ENCODE measurements around the gene KNSTRN.

Gene KNSTRN

DNA sequence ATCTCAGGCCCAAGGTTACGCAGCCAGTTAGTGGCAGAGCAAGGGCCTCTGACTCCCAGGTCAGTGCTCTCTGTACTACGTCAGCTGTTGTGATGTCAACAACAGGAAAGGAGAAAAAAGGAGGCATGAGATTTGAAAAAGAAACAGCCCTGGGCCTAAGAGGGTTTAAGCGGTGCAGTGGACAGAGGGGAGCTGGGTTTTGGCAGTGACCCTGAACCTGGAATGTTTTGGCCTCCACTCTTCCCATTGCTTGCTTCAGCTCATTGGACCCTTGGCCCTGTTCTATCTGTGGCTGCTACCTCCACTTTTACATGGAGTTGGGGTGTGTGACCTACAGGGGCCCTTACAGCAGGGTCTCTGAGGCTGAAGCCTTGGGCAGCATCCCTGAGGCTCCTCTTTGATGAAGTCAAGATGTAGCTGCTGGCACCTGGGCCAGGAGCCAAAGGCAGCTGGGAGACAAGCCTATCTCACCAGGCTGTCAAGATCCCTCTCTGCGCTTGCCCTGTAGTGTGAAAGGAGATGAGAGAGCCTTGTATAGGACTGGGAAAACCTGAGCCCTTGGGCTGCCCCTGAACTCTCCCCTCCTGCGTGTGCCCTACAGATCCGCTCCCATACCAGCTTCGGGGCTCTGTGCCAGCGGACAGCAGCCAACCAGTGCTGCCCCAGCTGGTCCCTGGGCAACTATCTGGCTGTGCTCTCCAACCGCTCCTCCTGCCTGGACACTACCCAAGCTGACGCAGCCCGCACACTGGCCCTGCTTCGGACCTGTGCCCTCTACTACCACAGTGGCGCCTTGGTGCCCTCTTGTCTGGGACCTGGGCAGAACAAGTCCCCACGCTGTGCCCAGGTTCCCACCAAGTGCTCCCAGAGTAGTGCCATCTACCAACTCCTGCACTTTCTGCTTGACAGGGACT is 15.8 kb upstream of the KNSTRN start:
- no peak for DNase-seq (ENCODE audit: low read depth in 2 of 2)

DNA sequence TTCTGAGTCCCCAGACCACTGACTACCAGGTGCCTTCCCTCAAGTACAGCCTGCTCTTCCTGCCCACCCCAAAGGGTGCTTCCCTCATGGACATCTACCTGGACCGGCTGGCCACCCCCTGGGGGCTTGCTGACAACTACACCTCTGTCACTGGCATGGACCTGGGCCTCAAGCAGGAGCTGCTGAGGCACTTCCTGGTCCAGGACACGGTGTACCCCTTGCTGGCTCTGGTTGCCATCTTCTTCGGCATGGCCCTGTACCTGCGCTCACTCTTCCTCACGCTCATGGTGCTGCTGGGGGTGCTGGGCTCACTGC is 15.2 kb upstream of the KNSTRN start:
- no peak for DNase-seq (ENCODE audit: low read depth in 2 of 2)

DNA sequence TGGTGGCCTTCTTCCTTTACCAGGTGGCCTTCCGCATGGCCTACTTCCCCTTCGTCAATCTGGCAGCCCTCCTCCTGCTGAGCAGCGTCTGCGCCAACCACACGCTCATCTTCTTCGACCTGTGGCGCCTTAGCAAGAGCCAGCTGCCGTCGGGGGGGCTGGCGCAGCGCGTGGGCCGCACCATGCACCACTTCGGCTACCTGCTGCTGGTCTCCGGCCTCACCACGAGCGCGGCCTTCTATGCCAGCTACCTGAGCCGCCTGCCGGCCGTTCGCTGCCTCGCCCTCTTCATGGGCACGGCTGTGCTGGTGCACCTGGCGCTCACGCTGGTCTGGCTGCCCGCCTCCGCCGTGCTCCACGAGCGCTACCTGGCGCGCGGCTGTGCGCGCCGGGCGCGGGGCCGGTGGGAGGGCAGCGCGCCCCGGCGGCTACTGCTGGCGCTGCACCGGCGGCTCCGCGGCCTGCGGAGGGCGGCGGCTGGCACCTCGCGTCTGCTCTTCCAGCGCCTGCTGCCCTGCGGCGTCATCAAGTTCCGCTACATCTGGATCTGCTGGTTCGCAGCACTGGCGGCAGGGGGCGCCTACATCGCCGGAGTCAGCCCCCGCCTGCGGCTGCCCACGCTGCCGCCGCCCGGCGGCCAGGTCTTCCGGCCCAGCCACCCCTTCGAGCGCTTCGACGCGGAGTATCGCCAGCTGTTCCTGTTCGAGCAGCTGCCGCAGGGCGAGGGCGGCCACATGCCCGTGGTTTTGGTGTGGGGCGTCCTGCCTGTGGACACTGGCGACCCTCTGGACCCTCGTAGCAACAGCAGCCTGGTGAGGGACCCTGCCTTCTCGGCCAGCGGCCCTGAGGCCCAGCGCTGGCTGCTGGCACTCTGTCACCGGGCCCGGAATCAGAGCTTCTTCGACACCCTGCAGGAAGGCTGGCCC is 14.6 kb upstream of the KNSTRN start:
- peak; percentile 70 to 76 for DNase-seq (ENCODE audit: low read depth in 2 of 2)

GRCh38 chr15:40368719-40369473 is 13.6 kb upstream of the KNSTRN start:
- DNase-seq (ENCODE audit: low read depth in 2 of 2): no peak

DNA sequence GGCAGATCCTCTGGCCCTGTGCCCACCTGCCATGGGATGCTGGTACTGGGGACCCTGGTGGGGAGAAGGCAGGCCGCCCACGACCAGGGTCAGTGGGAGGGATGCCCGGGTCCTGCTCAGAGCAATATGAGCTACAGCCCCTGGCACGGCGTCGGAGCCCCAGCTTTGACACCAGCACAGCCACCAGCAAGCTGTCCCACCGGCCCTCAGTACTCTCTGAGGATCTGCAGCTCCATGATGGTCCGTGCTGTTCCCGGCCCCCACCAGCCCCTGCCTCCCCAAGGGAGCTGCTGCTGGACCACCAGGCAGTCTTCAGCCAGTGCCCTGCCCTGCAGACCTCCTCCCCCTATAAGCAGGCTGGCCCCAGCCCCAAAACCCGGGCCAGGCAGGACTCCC is 13.0 kb upstream of the KNSTRN start:
- DNase-seq (ENCODE audit: low read depth in 2 of 2): no peak

DNA sequence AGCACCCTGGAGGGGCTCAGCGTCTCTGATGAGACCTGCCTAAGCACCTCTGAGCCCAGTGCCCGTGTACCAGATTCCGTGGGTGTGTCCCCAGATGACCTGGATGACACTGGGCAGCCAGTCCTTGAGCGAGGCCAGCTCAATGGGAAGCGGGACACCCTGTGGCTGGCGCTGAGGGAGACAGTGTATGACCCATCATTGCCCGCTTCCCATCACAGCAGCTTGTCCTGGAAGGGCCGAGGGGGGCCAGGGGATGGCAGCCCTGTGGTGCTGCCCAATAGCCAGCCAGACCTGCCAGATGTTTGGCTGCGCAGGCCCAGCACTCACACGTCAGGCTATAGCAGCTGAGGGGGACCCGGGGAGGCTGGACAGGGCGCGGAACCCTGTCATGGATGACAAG is 12.6 kb upstream of the KNSTRN start:
- no peak for DNase-seq (ENCODE audit: low read depth in 2 of 2)

DNA sequence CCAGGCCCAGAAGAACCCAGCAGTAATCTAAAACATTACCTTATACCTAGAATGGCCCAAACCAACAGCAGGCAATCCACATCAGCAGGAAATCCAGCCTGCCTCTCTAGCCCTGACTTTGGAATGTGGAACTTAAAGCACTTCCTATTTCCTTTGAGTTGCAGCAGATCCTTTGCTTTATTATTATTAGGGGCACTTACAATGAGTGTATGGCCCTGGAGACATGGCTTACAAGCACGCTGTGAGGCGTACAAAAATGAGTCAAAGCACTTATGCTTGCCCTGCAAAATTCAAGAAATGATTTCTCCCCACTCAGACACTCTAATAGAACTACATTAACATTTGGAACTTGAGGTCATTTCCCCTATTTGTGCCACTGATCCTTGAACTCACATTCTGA is 9.5 kb upstream of the KNSTRN start:
- no peak for DNase-seq (ENCODE audit: low read depth in 2 of 2)

DNA sequence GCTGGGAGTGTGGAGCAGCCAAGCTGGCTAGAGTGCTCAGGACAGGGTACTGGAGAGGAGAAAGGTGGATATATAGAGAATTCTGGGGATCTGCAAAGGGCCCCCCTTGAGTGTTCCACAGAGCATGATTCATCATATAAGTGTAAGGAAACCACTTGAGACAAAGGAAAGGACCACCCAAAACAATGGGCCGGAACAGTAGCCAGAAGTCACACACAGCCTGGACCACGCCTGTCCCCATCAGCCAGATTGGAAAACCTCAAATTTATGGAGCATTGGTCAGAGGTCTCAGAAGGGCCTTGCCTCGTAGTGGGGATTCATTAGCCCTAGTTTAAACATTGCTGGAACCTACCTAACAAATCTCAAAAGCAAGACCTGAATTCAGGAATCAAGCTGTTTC is 4.9 kb upstream of the KNSTRN start:
- DNase-seq (ENCODE audit: low read depth in 2 of 2): no peak

- no peak for DNase-seq (ENCODE audit: low read depth in 2 of 2)
Measured at GRCh38 chr15:40379374-40379773, 3.1 kb upstream of the KNSTRN start.

DNA sequence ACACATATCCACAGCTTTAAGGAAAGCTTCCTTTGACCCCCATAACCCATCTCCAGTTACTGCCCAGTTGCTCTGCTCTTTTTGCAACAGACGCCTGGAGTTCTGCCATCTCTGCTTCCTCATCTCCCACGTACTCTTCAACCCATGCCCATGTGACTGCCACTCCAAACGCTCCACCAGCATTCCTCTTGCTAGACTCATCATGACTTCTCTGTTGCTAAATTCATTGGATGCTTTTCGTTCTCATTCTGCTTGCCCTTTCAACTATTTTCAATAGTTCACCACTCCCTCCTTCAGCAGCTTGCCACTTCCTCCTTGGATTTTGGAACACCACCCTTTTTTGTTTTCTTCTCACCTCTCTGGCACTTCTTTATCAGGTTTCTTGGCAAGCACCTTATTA is 2.7 kb upstream of the KNSTRN start:
- DNase-seq (ENCODE audit: low read depth in 2 of 2): no peak

- DNase-seq (ENCODE audit: low read depth in 2 of 2): no peak
Measured at GRCh38 chr15:40380636-40381035, 1.9 kb upstream of the KNSTRN start.

GRCh38 chr15:40381818-40382529 is 547 bp upstream of the KNSTRN start:
- no peak for DNase-seq (ENCODE audit: low read depth in 2 of 2)

DNA sequence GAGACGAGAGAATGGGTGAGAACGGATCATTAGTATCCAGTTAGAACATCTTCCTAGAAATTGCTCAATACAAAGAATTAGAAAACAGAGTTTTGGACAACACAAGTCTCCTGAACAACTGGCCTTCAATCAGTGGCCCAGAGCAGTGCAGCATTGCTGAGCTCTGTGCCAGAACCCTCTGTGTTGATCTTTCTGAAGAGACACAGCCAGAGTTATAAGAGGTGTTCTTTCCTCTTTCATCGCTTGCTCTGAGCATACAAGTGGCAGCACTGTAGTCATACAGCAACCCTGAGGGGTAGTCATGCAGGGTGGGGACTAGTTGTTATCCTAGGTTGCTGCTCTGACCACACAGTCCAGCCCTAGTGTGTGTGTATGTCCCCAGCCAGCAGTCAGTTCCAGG is 4.0 kb downstream of the KNSTRN start:
- no peak for DNase-seq (ENCODE audit: low read depth in 2 of 2)

DNA sequence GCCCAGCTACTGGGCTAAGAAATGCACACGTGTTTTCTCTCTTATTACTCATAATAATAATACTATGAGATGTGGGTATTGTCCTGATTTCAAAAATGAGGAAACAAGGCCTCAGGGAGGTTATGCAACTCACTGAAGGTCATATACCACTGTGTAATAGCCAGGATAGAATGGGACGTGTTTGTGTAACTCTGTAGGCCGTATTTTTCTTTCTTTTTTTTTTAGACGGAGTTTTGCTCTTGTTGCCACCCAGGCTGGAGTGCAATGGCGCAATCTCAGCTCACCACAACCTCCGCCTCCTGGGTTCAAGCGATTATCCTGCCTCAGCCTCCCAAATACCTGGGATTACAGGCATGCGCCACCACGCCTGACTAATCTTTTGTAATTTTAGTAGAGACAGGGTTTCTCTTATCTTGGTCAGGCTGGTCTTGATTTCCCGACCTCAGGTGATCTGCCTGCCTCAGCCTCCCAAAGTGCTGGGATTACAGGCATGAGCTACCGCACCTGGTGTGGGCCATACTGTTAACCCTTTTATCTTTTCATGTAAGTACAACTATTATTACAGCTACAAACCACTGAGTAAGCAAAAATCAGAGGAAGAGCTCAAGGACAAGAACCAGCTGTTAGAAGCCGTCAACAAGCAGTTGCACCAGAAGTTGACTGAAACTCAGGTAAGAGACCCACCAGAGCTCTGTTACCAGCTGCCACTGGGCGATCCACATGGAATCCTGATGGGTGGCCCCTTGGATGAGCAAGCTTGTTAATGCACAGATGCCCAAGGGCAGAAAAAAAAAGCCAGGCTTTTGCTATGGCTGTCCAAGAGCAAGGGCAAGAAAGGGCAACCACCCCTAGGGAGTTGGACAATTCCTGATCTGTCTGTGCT is 6.7 kb downstream of the KNSTRN start:
- DNase-seq (ENCODE audit: low read depth in 2 of 2): no peak

- DNase-seq (ENCODE audit: low read depth in 2 of 2): no peak
Measured at GRCh38 chr15:40389824-40390595, 7.5 kb downstream of the KNSTRN start.

GRCh38 chr15:40392986-40393948 is 10.7 kb downstream of the KNSTRN start:
- no peak for DNase-seq (ENCODE audit: low read depth in 2 of 2)

DNA sequence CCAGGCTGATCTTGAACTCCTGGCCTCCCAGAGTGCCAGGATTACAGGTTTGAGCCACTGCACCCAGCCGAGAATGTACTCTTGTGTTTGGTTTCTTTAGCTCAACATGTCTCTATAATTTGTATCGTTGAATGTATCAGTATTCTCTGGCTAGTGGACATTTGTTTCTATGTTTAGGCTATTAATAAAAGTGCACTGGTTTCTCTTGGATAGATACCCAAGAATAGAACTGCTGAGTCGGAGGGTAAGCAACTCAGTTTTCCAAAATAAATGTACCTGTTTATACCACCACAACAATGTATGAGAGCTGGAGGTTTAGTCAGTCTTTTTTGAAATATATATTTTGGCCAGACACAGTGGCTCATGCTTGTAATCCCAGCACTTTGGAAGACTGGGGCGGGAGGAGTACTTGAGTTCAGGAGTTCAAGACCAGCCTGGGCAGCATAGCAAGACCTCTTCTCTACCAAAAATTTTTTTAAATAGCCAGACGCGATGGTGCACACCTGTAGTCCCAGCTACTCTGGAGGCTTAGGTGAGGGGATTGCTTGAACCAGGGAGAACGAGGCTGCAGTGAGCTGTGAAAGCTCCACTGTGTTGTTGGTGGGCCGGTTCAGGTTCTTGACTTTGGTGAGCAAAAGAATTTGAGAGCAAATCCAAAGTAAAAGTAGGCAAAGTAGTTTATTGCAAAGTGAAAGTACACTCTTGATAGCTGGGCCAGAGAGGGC is 15.3 kb downstream of the KNSTRN start:
- no peak for DNase-seq (ENCODE audit: low read depth in 2 of 2)

DNA sequence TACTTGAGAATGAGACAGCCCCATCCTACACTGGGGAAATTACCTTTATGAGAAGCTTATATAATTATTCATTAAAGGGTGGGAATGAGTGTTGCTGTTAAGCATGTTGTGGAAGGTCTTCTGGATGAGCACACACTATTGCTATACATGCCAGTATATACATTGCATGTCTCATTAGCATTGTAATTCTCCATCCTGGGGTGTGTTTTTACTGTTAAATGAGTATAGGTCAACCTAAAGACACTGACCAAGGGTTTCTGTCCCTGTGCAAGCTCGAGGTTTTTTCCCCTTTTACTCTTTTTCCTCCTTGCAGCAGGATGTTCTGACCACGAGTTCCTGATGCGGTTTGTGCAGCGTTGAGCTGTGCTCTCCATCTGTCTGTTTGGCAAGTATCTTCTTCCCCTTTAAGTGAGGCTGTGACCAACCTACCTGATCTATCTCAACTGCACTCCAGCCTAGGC is 15.9 kb downstream of the KNSTRN start:
- no peak for DNase-seq (ENCODE audit: low read depth in 2 of 2)

Measured in stimulated activated CD8-positive, alpha-beta memory T cell treated with anti-CD3 and anti-CD28 coated beads, Interleukin-2, amount 100 ng/mL, for 1 hour (primary cell).